KOPT-K1 (cell line): ENCODE results near the gene EIF5A.

ENCODE experiments used
- H3K27ac ChIP-seq: fragments of 200-600 bp; sonication (generic); 2 replicates; pipeline ENCODE4 v1.5.1; 2016; ENCODE audit warnings: antibody characterized with exemption, mild to moderate bottlenecking, low read depth, low read length; ENCODE audit not compliant: poor library complexity, severe bottlenecking
- H3K36me3 ChIP-seq: fragments of 200-600 bp; sonication (generic); 2 replicates; pipeline ENCODE4 v1.5.1; 2017; ENCODE audit warnings: antibody characterized with exemption, mild to moderate bottlenecking, low read length, moderate library complexity; ENCODE audit not compliant: insufficient read depth
- H3K9me3 ChIP-seq: fragments of 200-600 bp; sonication (generic); 2 replicates; pipeline ENCODE4 v1.5.1; 2017; ENCODE audit warnings: antibody characterized with exemption, low read length, mild to moderate bottlenecking; ENCODE audit not compliant: insufficient read depth, poor library complexity, severe bottlenecking

Gene EIF5A

GRCh38 chr17:7347630-7348477 is 40.4 kb downstream of the EIF5A start:
- Histone ChIP-seq H3K27ac (no peak overlapping the region), H3K36me3 (peaks cover 94% of the 10 kb centered on the region), H3K9me3 (no peaks in the 10 kb centered on the region)

GRCh38 chr17:7348478-7349242 is 41.2 kb downstream of the EIF5A start:
- Histone ChIP-seq H3K36me3 (peaks cover 93% of the 10 kb centered on the region), H3K9me3 (no peaks in the 10 kb centered on the region), H3K27ac (no peak overlapping the region)

- Histone ChIP-seq H3K27ac (no peak within 1 kb of the TSS), H3K9me3 (no peaks in the 10 kb centered on the region), H3K36me3 (peaks cover 65% of the 10 kb centered on the region)
These were observed 44.5 kb downstream of the EIF5A start, which contains the start of gene KCTD11 for GRCh38 chr17:7351665-7352502. Gene KCTD11 (plus strand): TSS chr17:7352162.

DNA sequence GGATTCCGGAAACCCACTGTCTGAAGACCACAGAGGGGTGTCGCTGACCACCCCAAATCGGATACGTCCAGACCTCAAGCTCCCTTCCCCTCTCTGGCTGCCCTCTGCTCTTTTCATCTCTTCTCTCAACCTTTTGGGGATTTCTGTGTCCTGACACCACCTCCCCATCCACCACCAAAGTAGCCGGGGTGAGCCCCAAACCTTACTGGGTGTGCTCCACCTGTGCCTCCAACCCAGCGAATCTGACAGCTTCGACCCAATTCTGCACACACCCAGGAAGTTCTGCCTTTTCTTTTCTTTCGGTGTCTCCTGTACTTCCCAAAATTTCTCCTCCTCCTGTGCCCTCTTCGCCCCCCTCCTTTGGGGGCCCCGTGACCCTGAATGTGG is 45.1 kb downstream of the EIF5A start:
- Histone ChIP-seq H3K9me3 (no peaks in the 10 kb centered on the region), H3K27ac (no peak overlapping the region), H3K36me3 (peaks cover 59% of the 10 kb centered on the region)

DNA sequence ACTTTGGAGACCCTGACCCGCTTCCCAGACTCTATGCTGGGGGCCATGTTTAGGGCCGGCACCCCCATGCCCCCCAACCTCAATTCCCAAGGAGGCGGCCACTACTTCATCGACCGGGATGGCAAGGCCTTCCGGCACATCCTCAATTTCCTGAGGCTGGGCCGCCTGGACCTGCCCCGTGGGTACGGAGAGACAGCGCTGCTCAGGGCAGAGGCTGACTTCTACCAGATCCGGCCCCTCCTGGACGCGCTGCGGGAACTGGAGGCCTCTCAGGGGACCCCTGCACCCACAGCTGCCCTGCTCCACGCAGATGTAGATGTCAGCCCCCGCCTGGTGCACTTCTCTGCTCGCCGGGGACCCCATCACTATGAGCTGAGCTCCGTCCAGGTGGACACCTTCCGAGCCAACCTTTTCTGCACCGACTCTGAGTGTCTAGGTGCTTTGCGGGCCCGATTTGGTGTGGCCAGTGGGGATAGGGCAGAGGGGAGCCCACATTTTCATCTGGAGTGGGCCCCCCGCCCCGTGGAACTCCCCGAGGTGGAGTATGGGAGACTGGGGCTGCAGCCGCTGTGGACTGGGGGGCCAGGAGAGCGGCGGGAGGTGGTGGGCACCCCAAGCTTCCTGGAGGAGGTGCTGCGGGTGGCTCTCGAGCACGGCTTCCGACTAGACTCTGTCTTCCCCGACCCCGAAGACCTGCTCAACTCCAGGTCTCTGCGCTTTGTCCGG is 45.6 kb downstream of the EIF5A start:
- H3K9me3 ChIP-seq, result no peaks in the 10 kb centered on the region
- H3K36me3 ChIP-seq, result peaks cover 53% of the 10 kb centered on the region
- no peak overlapping the region for H3K27ac ChIP-seq

- H3K9me3 ChIP-seq, result no peaks in the 10 kb centered on the region
- peaks cover 40% of the 10 kb centered on the region for H3K36me3 ChIP-seq
- H3K27ac ChIP-seq, result no peak overlapping the region
These were observed 46.9 kb downstream of the EIF5A start for GRCh38 chr17:7354262-7354843.

DNA sequence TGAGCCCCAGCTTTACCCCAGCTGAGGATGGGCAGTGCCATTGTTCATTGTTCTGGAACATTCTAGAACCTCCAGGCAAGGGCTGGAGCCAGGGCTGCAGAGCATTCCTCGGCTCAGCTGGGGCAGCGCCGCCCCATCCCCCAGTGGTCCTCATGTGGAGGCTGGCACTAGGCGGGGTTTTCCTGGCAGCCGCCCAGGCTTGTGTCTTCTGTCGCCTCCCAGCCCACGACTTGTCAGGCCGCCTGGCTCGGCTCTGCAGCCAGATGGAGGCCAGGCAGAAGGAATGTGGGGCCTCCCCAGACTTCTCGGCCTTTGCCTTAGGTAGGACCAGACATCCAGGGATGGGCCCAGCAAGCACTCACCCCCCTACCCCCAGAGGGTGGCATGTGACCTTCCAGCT is 47.6 kb downstream of the EIF5A start, which contains the start of gene TMEM95:
TSS of gene TMEM95 (plus strand) at position 104 of the 400 bp plus-strand sequence. CDS start at position 153, 49 bp downstream.
- Histone ChIP-seq H3K36me3 (peaks cover 33% of the 10 kb centered on the region), H3K27ac (no peak within 1 kb of the TSS), H3K9me3 (no peaks in the 10 kb centered on the region)

DNA sequence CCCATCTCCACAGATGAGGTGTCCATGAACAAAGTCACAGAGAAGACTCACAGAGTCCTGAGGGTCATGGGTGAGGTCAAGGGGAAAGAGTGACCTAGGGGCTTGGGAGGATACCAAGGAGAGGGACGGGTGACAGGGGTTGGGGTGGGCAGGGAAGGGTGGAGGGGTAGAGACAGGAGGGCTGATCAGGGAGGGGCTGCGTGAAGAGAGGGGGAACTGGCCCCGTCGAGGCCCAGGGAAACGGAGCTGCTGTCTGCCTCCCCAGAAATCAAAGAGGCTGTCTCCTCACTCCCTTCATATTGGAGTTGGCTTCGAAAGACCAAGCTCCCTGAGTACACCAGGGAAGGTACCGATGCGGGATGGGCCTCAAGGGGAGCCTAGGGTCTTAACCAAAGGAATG is 48.1 kb downstream of the EIF5A start:
- Histone ChIP-seq H3K27ac (no peak overlapping the region), H3K9me3 (no peaks in the 10 kb centered on the region), H3K36me3 (peaks cover 33% of the 10 kb centered on the region)

GRCh38 chr17:7356072-7356549 is 48.7 kb downstream of the EIF5A start:
- no peak overlapping the region for H3K27ac ChIP-seq

GRCh38 chr17:7356756-7357155 is 49.3 kb downstream of the EIF5A start:
- peaks cover 22% of the 10 kb centered on the region for H3K36me3 ChIP-seq
- H3K27ac ChIP-seq, result no peak overlapping the region
- H3K9me3 ChIP-seq, result no peaks in the 10 kb centered on the region

More at GRCh38 chr17:7356072-7356549, 48.7 kb downstream of the EIF5A start:
- peaks cover 28% of the 10 kb centered on the region for H3K36me3 ChIP-seq
- H3K9me3 ChIP-seq, result no peaks in the 10 kb centered on the region

DNA sequence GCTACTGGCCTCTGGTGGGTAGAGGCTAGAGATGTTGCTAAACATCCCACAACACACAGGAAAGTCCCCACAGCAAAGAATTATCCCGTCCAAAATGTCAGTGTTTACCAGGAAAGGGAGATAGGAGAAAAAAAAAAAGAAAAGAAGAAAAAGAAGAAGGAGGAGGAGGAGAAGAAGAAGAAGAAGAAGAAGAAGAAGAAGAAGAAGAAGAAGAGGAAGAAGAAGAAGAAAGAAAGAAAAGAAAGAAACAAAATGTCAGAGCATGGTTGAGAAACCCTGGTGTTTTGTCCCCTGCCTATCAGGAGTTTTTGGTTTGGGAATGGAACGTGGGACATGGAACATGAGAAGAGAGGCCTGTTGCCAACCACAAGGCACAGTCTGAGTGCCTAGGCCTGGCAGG is 50.0 kb downstream of the EIF5A start:
- H3K27ac ChIP-seq, result no peak overlapping the region
- peaks cover 16% of the 10 kb centered on the region for H3K36me3 ChIP-seq
- no peaks in the 10 kb centered on the region for H3K9me3 ChIP-seq

DNA sequence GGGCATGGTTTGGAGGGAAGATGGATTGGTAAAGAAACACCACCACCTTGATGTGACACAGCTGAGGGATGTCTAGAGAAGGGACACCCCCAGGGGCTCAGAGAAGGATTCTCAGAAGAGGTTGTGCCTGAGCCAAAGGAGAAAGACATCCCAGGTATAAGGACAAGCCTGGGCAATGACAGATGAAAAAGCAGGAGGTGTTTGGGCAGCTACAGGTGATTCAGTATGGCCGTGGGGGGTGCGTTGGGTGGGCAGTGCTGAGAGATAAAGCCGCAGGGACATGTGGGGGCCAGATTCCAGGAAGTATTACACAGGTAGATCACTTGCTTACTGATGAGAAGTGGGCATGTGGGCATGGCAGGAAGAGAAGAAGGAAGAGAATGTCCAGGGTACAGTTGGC is 54.5 kb downstream of the EIF5A start:
- no peak overlapping the region for H3K27ac ChIP-seq
- H3K36me3 ChIP-seq, result no peaks in the 10 kb centered on the region
- H3K9me3 ChIP-seq, result no peaks in the 10 kb centered on the region
